Spleen (tissue), 7 donors: Measurements from ENCODE around the gene PKD1L1.

Experiments
- CTCF ChIP-seq, 11 experiments: fragments of 200-600 bp in 7 of 11; fragments of 450-650 bp in 4 of 11; sonication (generic) in 4 of 11; IDR thresholded peaks in 8 of 11; conservative IDR thresholded peaks in 3 of 11; 1 replicate in 7 of 11; 2 replicates in 4 of 11; pipeline versions ENCODE4 v1.4.0 to v1.8.0; 2016 to 2021; ENCODE audit warnings: antibody characterized with exemption in 11 of 11, inconsistent platforms in 4 of 11, mild to moderate bottlenecking in 1 of 11
- POLR2A ChIP-seq, 3 donors: fragments of 450-650 bp; IDR thresholded peaks; one replicate each; pipeline ENCODE4 v1.5.1; 2017; ENCODE audit warnings: antibody characterized with exemption in 3 of 3, mild to moderate bottlenecking in 1 of 3
- donor health status: DM: no; HTN: no; CAD: no; lungs with moderate emphysema.
- donor health status: DM: no; HTN: no; CAD: no.
- donor health status: DM: no; HTN: no; CAD: no.

GRCh38 chr7:47830015-47830414 is 118.3 kb downstream of the PKD1L1 start:
- TF ChIP-seq CTCF (IDR thresholded peaks at IDR 0.05 in 8 of 11, conservative IDR thresholded peaks at IDR 0.05 in 3 of 11) (no peak), POLR2A (IDR thresholded peaks at IDR 0.05) (no peak)
